H9 (cell line): ENCODE results near the gene FBXO24. TPM values are rescaled to one million over a fixed set of nuclear protein-coding genes. Genes with fewer than 3 reads are reported as not detected.

Experiments
- DNase-seq: peaks from one replicate; pipeline ENCODE4 v3.0.0-alpha.2; 2017
- H2AFZ ChIP-seq: one replicate; pipeline ENCODE4 v1.6.1; 2013; ENCODE audit warnings: mild to moderate bottlenecking, low read length, control low read depth, moderate library complexity
- H2AK5ac ChIP-seq: 2 replicates; pipeline ENCODE4 v1.6.1; 2013; ENCODE audit warnings: low read length, control low read depth, mixed read lengths; ENCODE audit not compliant: insufficient read length
- H2BK120ac ChIP-seq: one replicate; pipeline ENCODE4 v1.6.1; 2013; ENCODE audit warnings: low read depth, mild to moderate bottlenecking, low read length, control low read depth, inconsistent platforms; ENCODE audit not compliant: poor library complexity, severe bottlenecking
- H2BK12ac ChIP-seq: 2 replicates; pipeline ENCODE4 v1.6.1; 2013; ENCODE audit warnings: low read length, control low read depth, mixed read lengths, low read depth; ENCODE audit not compliant: insufficient read length
- H2BK15ac ChIP-seq: 2 replicates; pipeline ENCODE4 v1.6.1; 2013; ENCODE audit warnings: low read depth, low read length, control low read depth
- H2BK20ac ChIP-seq: one replicate; pipeline ENCODE4 v1.6.1; 2013; ENCODE audit warnings: low read depth, mild to moderate bottlenecking, low read length, control low read depth, inconsistent platforms; ENCODE audit not compliant: poor library complexity, severe bottlenecking
- H2BK5ac ChIP-seq: 2 replicates; pipeline ENCODE4 v1.6.1; 2013; ENCODE audit warnings: low read length, control low read depth, mixed read lengths; ENCODE audit not compliant: insufficient read length
- H3K14ac ChIP-seq: 2 replicates; pipeline ENCODE4 v1.6.1; 2013; ENCODE audit warnings: low read length, control low read depth; ENCODE audit not compliant: insufficient read depth
- H3K18ac ChIP-seq: 2 replicates; pipeline ENCODE4 v1.6.1; 2013; ENCODE audit warnings: low read depth, mild to moderate bottlenecking, mixed read lengths, low read length, control low read depth; ENCODE audit not compliant: insufficient read length
- H3K23ac ChIP-seq: 2 replicates; pipeline ENCODE4 v1.6.1; 2013; ENCODE audit warnings: low read length, control low read depth, mixed read lengths, low read depth; ENCODE audit not compliant: insufficient read length
- H3K23me2 ChIP-seq: 2 replicates; pipeline ENCODE4 v1.6.1; 2013; ENCODE audit warnings: low read depth, mild to moderate bottlenecking, mixed read lengths, low read length, control low read depth; ENCODE audit not compliant: insufficient read length, poor library complexity, severe bottlenecking
- H3K27ac ChIP-seq: 2 replicates; pipeline ENCODE4 v1.5.1; 2013; ENCODE audit warnings: low read length, control low read depth, mixed read lengths, low read depth; ENCODE audit not compliant: insufficient read length
- H3K27me3 ChIP-seq: 2 replicates; pipeline ENCODE4 v1.6.1; 2013; ENCODE audit warnings: low read length, control low read depth, inconsistent platforms; ENCODE audit not compliant: insufficient read depth
- H3K4ac ChIP-seq: 2 replicates; pipeline ENCODE4 v1.6.1; 2013; ENCODE audit warnings: low read depth, mild to moderate bottlenecking, control low read depth, inconsistent platforms, low read length, moderate library complexity
- H3K4me1 ChIP-seq: 2 replicates; pipeline ENCODE4 v1.6.1; 2013; ENCODE audit warnings: low read length, control low read depth, inconsistent platforms; ENCODE audit not compliant: insufficient read depth
- H3K4me2 ChIP-seq: 2 replicates; pipeline ENCODE4 v1.6.1; 2013; ENCODE audit warnings: low read length, control low read depth, mixed read lengths; ENCODE audit not compliant: insufficient read length, insufficient read depth
- H3K56ac ChIP-seq: 2 replicates; pipeline ENCODE4 v1.6.1; 2013; ENCODE audit warnings: low read depth, mild to moderate bottlenecking, mixed read lengths, low read length, control low read depth; ENCODE audit not compliant: insufficient read length
- H3K79me1 ChIP-seq: 2 replicates; pipeline ENCODE4 v1.6.1; 2013; ENCODE audit warnings: low read depth, mild to moderate bottlenecking, moderate library complexity, low read length, control low read depth, inconsistent platforms; ENCODE audit not compliant: insufficient read depth, poor library complexity, severe bottlenecking
- H3K79me2 ChIP-seq: 2 replicates; pipeline ENCODE4 v1.6.1; 2013; ENCODE audit warnings: low read length, control low read depth, inconsistent platforms; ENCODE audit not compliant: insufficient read depth
- H3K9ac ChIP-seq: 2 replicates; pipeline ENCODE4 v1.6.1; 2013; ENCODE audit warnings: low read length, control low read depth, mixed read lengths; ENCODE audit not compliant: insufficient read length; ENCODE audit errors: extremely low read depth
- H3K9me3 ChIP-seq: one replicate; pipeline ENCODE4 v1.6.1; 2013; ENCODE audit warnings: low read depth, low read length, inconsistent platforms; ENCODE audit not compliant: control insufficient read depth
- H3T11ph ChIP-seq: one replicate; pipeline ENCODE4 v1.6.1; 2013; ENCODE audit warnings: mild to moderate bottlenecking, low read length, control low read depth, inconsistent platforms
- H4K20me1 ChIP-seq: one replicate; pipeline ENCODE4 v1.6.1; 2013; ENCODE audit not compliant: control insufficient read depth, insufficient read length, insufficient read depth
- H4K5ac ChIP-seq: 2 replicates; pipeline ENCODE4 v1.6.1; 2013; ENCODE audit warnings: low read depth, mild to moderate bottlenecking, mixed read lengths, low read length, control low read depth; ENCODE audit not compliant: insufficient read length
- H4K8ac ChIP-seq: replicated peaks from 2 replicates; pipeline ENCODE4 v1.6.1; 2013; ENCODE audit warnings: low read length, control low read depth, mixed read lengths, low read depth; ENCODE audit not compliant: insufficient read length
- H4K91ac ChIP-seq: 2 replicates; pipeline ENCODE4 v1.6.1; 2013; ENCODE audit warnings: low read depth, mild to moderate bottlenecking, moderate library complexity, mixed read lengths, low read length, control low read depth; ENCODE audit not compliant: insufficient read length
- H3K27ac Mint-ChIP-seq, 3 experiments: 2 replicates in 2 of 3; 3 replicates in 1 of 3; pipeline ENCODE4 v1.8.0; 2020 to 2021; ENCODE audit warnings: mixed read lengths in 3 of 3, mild to moderate bottlenecking in 1 of 3, moderate library complexity in 1 of 3
- H3K27me3 Mint-ChIP-seq: 2 replicates; pipeline ENCODE4 v1.8.0; 2021; ENCODE audit warnings: low read depth, mild to moderate bottlenecking, moderate library complexity, mixed read lengths
- H3K36me3 Mint-ChIP-seq, 3 experiments: 2 replicates in 2 of 3; 3 replicates in 1 of 3; pipeline ENCODE4 v1.8.0; 2020 to 2021; ENCODE audit warnings: low read depth in 3 of 3, mixed read lengths in 3 of 3; ENCODE audit not compliant: insufficient read depth in 1 of 3
- H3K4me1 Mint-ChIP-seq, 2 experiments: 2 replicates each; pipeline ENCODE4 v1.8.0; 2020; ENCODE audit warnings: mixed read lengths in 2 of 2
- H3K4me3 Mint-ChIP-seq, 2 experiments: 2 replicates in 1 of 2; 3 replicates in 1 of 2; pipeline ENCODE4 v1.8.0; 2020 to 2021; ENCODE audit warnings: mild to moderate bottlenecking in 2 of 2, mixed read lengths in 2 of 2, moderate library complexity in 1 of 2
- H3K9me3 Mint-ChIP-seq, 2 experiments: 2 replicates in 1 of 2; 3 replicates in 1 of 2; pipeline ENCODE4 v1.8.0; 2020; ENCODE audit warnings: mild to moderate bottlenecking in 2 of 2, mixed read lengths in 2 of 2, moderate library complexity in 1 of 2
- WGBS: extraction: QIAGEN DNeasy Blood & Tissue Kit; methylation state at CpG from one replicate; pipeline ENCODE4 v1.1.7; 2013; ENCODE audit warnings: missing lambda C conversion rate, low lambda C conversion rate, mixed read lengths; ENCODE audit not compliant: insufficient read length; ENCODE audit errors: extremely low coverage; 5-methylcytosine and 5-hydroxymethylcytosine counted together
- total RNA-seq: library from RNA; stranded (reverse); gene quantifications from 2 replicates; pipeline ENCODE4 v1.2.1, GENCODE V29; 2021
- TF ChIP-seq, protein P1 (sequence below): fragments of 200-600 bp; sonication (generic); conservative IDR thresholded peaks from 3 replicates; pipeline ENCODE4 v1.8.0; 2021; ENCODE audit warnings: antibody characterized with exemption, mild to moderate bottlenecking

The FBXO24 gene
- total RNA-seq, 1 experiment from 2014 or later: 0.85 TPM

DNA sequence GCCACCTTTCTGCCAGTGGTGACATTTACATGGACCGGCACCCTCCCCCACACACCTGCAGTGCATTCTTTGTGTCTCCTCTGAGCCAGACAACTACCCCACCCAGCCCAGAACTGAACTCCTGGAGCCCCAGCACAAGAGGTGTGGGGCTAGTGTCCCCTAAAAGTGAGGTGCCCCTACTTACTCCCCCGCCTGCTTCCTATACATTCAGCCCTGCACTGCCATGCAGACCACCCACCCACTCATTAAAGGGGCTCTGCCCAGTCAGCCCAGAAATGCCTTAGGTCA lies 14.4 kb upstream of the FBXO24 start:
- Histone ChIP-seq H2AK5ac (no peak overlapping the region), H4K8ac (no peak overlapping the region), H4K20me1 (no peaks in the 10 kb centered on the region), H3K23ac (no peak overlapping the region), H2AFZ (no peak overlapping the region), H3K27me3 (no peaks in the 10 kb centered on the region), H3K79me2 (no peaks in the 10 kb centered on the region), H3K18ac (no peak overlapping the region), H2BK120ac (no peak overlapping the region), H3K9me3 (no peaks in the 10 kb centered on the region), H3K27ac (no peak overlapping the region), H4K91ac (no peak overlapping the region), H3K79me1 (no peaks in the 10 kb centered on the region), H3K23me2 (peaks cover 9% of the 10 kb centered on the region), H3K4ac (no peak overlapping the region), H3K9ac (no peak overlapping the region), H2BK12ac (no peak overlapping the region), H3K4me2 (no peak overlapping the region), H2BK20ac (no peak overlapping the region), H3K14ac (no peak overlapping the region), H4K5ac (no peak overlapping the region), H3K56ac (no peak overlapping the region), H2BK15ac (no peak overlapping the region), H3T11ph (no peak overlapping the region), H2BK5ac (no peak overlapping the region), H3K4me1 (peaks cover 9% of the 10 kb centered on the region; the same call in 1 of the 2 replicates)
- Mint-ChIP-seq H3K36me3 (peaks cover 6 to 14% (median 13%) of the 10 kb centered on the region in 3 experiments; a peak in 6 of 7 replicates), H3K27ac (peak overlapping the region; percentile 77 to 93 (median 91); a peak in 5 of 7 replicates), H3K9me3 (peaks cover 0 to 2% of the 10 kb centered on the region in 2 experiments; a peak in 1 of 5 replicates), H3K4me1 (peaks cover 26 to 31% of the 10 kb centered on the region in 2 experiments), H3K27me3 (peaks cover 5% of the 10 kb centered on the region), H3K4me3 (peak overlapping the region; percentile 2 to 29; a peak in 2 of 5 replicates)
- TF ChIP-seq, protein P1, sequence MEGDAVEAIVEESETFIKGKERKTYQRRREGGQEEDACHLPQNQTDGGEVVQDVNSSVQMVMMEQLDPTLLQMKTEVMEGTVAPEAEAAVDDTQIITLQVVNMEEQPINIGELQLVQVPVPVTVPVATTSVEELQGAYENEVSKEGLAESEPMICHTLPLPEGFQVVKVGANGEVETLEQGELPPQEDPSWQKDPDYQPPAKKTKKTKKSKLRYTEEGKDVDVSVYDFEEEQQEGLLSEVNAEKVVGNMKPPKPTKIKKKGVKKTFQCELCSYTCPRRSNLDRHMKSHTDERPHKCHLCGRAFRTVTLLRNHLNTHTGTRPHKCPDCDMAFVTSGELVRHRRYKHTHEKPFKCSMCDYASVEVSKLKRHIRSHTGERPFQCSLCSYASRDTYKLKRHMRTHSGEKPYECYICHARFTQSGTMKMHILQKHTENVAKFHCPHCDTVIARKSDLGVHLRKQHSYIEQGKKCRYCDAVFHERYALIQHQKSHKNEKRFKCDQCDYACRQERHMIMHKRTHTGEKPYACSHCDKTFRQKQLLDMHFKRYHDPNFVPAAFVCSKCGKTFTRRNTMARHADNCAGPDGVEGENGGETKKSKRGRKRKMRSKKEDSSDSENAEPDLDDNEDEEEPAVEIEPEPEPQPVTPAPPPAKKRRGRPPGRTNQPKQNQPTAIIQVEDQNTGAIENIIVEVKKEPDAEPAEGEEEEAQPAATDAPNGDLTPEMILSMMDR: no peak
- DNase-seq: peak; percentile 64
- no CpG with 5 or more reads among the region's 2 CpGs for WGBS
